A549 treated with DMSO at 1 μM for 4 hours (cell line): ENCODE results near the gene UBAP1. TPM values are rescaled to one million over a fixed set of nuclear protein-coding genes. Genes with fewer than 3 reads are reported as not detected.

Source experiments
- total RNA-seq: library from RNA; stranded (reverse); fragments of 200-300 nt; extraction: Qiagen RNA extraction; gene quantifications from 5 replicates; pipeline ENCODE4 v1.2.3, GENCODE V29; 2022; ENCODE audit warnings: low read depth

UBAP1 gene
- 38.0 to 45.0 TPM (median 42.5 TPM) in 5 replicates for total RNA-seq

GRCh38 chr9:34178436-34179212 lies at the start of gene UBAP1:
TSS of gene UBAP1 (plus strand) at chr9:34179043. CDS start at chr9:34220915, 41,872 bp downstream.

Other genes with a start within 250 kb of the UBAP1 start
- 36.8 to 45.1 TPM (median 42.1 TPM) in 5 replicates for gene UBAP2, start 130.2 kb upstream of the UBAP1 start, total RNA-seq
- gene DCAF12, start 52.3 kb upstream of the UBAP1 start, total RNA-seq, result 35.2 to 43.7 TPM (median 41.1 TPM) in 5 replicates
- 3.5 to 4.2 TPM (median 3.6 TPM) in 5 replicates for gene KIF24, start 150.2 kb downstream of the UBAP1 start, total RNA-seq
- gene NUDT2, start 150.5 kb downstream of the UBAP1 start, total RNA-seq, result 22.4 to 23.8 TPM (median 23.2 TPM) in 5 replicates
- gene MYORG, start 197.9 kb downstream of the UBAP1 start, total RNA-seq, result 3.1 to 4.5 TPM (median 4.1 TPM) in 5 replicates